GM12878 (cell line): Measurements from ENCODE around the gene FAM89A. TPM values are rescaled to one million over a fixed set of nuclear protein-coding genes. Genes with fewer than 3 reads are reported as not detected.

Experiments
- ATAC-seq: fragments of 200-7000 bp; cut with Tn5 transposase; 3 replicates; pipeline ENCODE4 v1.9.1; 2020; ENCODE audit warnings: mild to moderate bottlenecking, moderate library complexity
- BruUV-seq: library from RNA; stranded (reverse); fragments of 400-500 nt; replicated peaks from 2 replicates; lab custom pipeline; 2021; lab: Mats Ljungman, UMichigan
- CTCF ChIA-PET: fragments of 300-600 bp; sonication (Branson Sonifier 250); formaldehyde crosslinking; extraction: SDS; loops from one replicate; lab custom pipeline; 2021; ENCODE audit warnings: inconsistent platforms; lab: Yijun Ruan, JAX
- POLR2A ChIA-PET: fragments of 350-600 bp; formaldehyde crosslinking; extraction: SDS; loops from one replicate; lab custom pipeline; 2021; ENCODE audit warnings: inconsistent platforms; lab: Charles Lee
- RAD21 ChIA-PET: fragments of 300-600 bp; sonication (Branson Sonifier 250); formaldehyde crosslinking; loops from one replicate; lab custom pipeline; 2023; ENCODE audit warnings: antibody characterized with exemption; ENCODE audit not compliant: unreplicated experiment; lab: Charles Lee
- SMC1A ChIA-PET: fragments of 300-600 bp; sonication (Branson Sonifier 250); formaldehyde crosslinking; loops from one replicate; lab custom pipeline; 2023; ENCODE audit not compliant: unreplicated experiment, uncharacterized antibody; lab: Charles Lee
- DNase-seq: peaks from one replicate; pipeline ENCODE4 v3.0.0-alpha.2; 2011; ENCODE audit warnings: low read depth, low spot score
- FAIRE-seq: peaks from 3 replicates; lab custom pipeline; 2011; peaks lifted over from hg19 to GRCh38; lab: Jason Lieb, UNC
- H2AFZ ChIP-seq: 2 replicates; pipeline ENCODE4 v1.6.0; 2011; ENCODE audit warnings: low read depth, low read length, control low read depth; ENCODE audit not compliant: control insufficient read depth
- H3K27ac ChIP-seq: 2 replicates; pipeline ENCODE4 v1.5.1; 2011; ENCODE audit warnings: control low read depth; ENCODE audit not compliant: control insufficient read depth, insufficient read depth
- H3K27me3 ChIP-seq, 2 experiments: replicated peaks in 1 of 2; 2 replicates each; pipeline versions ENCODE4 v1.6.0 to v1.6.1; 2011; ENCODE audit warnings: low read length in 1 of 2; ENCODE audit not compliant: control insufficient read depth in 2 of 2, insufficient read depth in 2 of 2
- H3K36me3 ChIP-seq, 2 experiments: 2 replicates each; pipeline ENCODE4 v1.5.1; 2011; ENCODE audit warnings: low read length in 1 of 2; ENCODE audit not compliant: control insufficient read depth in 2 of 2, insufficient read depth in 2 of 2
- H3K4me1 ChIP-seq: 2 replicates; pipeline ENCODE4 v1.6.1; 2011; ENCODE audit warnings: mild to moderate bottlenecking, low read length, moderate library complexity, mixed read lengths; ENCODE audit not compliant: control insufficient read depth, insufficient read depth
- H3K4me2 ChIP-seq: 2 replicates; pipeline ENCODE4 v1.6.0; 2011; ENCODE audit warnings: control low read depth; ENCODE audit not compliant: control insufficient read depth, insufficient read depth
- H3K4me3 ChIP-seq: fragments of 200-600 bp; sonication (generic); 2 replicates; pipeline ENCODE4 v1.5.1; 2016
- H3K79me2 ChIP-seq: 2 replicates; pipeline ENCODE4 v1.6.0; 2011; ENCODE audit warnings: low read length; ENCODE audit not compliant: control insufficient read depth, insufficient read depth
- H3K9ac ChIP-seq: 2 replicates; pipeline ENCODE4 v1.8.0; 2011; ENCODE audit warnings: low read length, control low read depth, mixed read lengths; ENCODE audit not compliant: control insufficient read depth, insufficient read depth
- H3K9me3 ChIP-seq: replicated peaks from 3 replicates; pipeline ENCODE4 v1.5.1; 2011; ENCODE audit warnings: mild to moderate bottlenecking, low read length; ENCODE audit not compliant: control insufficient read depth, insufficient read depth
- H4K20me1 ChIP-seq: 2 replicates; pipeline ENCODE4 v1.6.0; 2011; ENCODE audit not compliant: control insufficient read depth, insufficient read depth
- CEBPB ChIP-seq, 2 experiments: fragments of 150-350 bp in 1 of 2; IDR thresholded peaks; 2 replicates each; pipeline ENCODE4 v1.6.1; 2012 to 2014; ENCODE audit warnings: low read depth in 2 of 2, low read length in 2 of 2, borderline replicate concordance in 1 of 2, inconsistent platforms in 1 of 2
- CREB1 ChIP-seq: IDR thresholded peaks from 2 replicates; pipeline ENCODE4 v1.6.1; 2012; ENCODE audit warnings: low read depth, mild to moderate bottlenecking, inconsistent platforms
- FOXM1 ChIP-seq: IDR thresholded peaks from 2 replicates; pipeline ENCODE4 v1.6.1; 2012; ENCODE audit warnings: low read depth, mild to moderate bottlenecking, inconsistent platforms, low read length, moderate library complexity
- LARP7 ChIP-seq: fragments of 450-650 bp; IDR thresholded peaks from 2 replicates; pipeline ENCODE4 v1.6.1; 2017; ENCODE audit warnings: mild to moderate bottlenecking
- POLR2A ChIP-seq: IDR thresholded peaks from 2 replicates; pipeline ENCODE4 v1.6.1; 2011; ENCODE audit warnings: low read depth, mild to moderate bottlenecking, low read length
- RCOR1 ChIP-seq: conservative IDR thresholded peaks from 2 replicates; pipeline ENCODE4 v1.6.1; 2012; ENCODE audit warnings: low read depth, low read length, improper control_type of control experiment
- RELA ChIP-seq: fragments of 450-650 bp; IDR thresholded peaks from 2 replicates; pipeline ENCODE4 v1.8.0; 2014; ENCODE audit warnings: borderline replicate concordance; ENCODE audit not compliant: partially characterized antibody
- RUNX3 ChIP-seq: IDR thresholded peaks from 2 replicates; pipeline ENCODE4 v1.6.1; 2012; ENCODE audit warnings: low read length, inconsistent platforms
- SPI1 ChIP-seq: IDR thresholded peaks from 2 replicates; pipeline ENCODE4 v1.6.1; 2011; ENCODE audit warnings: low read depth, mild to moderate bottlenecking, low read length, moderate library complexity, borderline replicate concordance; ENCODE audit not compliant: insufficient read depth
- STAT3 ChIP-seq: IDR thresholded peaks from 2 replicates; pipeline ENCODE4 v1.6.1; 2011; ENCODE audit warnings: low read depth, low read length, improper control_type of control experiment
- WGBS: methylation state at CpG from one replicate; pipeline ENCODE4 v1.1.6; 2016; ENCODE audit warnings: low lambda C conversion rate; ENCODE audit not compliant: insufficient replicate concordance, insufficient coverage; ENCODE audit errors: missing lambda C conversion rate; 5-methylcytosine and 5-hydroxymethylcytosine counted together
- in situ Hi-C: fragments of 300-500 bp; cut with MboI; formaldehyde crosslinking; loops from 9 replicates; pipeline ENCODE4 v1.14.3; 2018; ENCODE audit warnings: mixed read lengths
- intact Hi-C: fragments of 100-400 bp; cut with micrococcal nuclease; formaldehyde crosslinking; loops from one replicate; pipeline ENCODE4 v1.14.2; 2022; ENCODE audit not compliant: unreplicated experiment
- polyA plus RNA-seq, 11 experiments: library from polyadenylated mRNA; depleted of rRNA in 4 of 11; unstranded in 6 of 11; stranded (reverse) in 5 of 11; fragments of >200 nt; fragmentation: Nextera tagmentation in 4 of 11; fragmentation: Illumina TruSeq in 1 of 11; extraction: Ambion mirVana in 4 of 11; extraction: Trizol in 1 of 11; gene quantifications; 1 replicate in 1 of 11; 2 replicates in 10 of 11; pipeline versions ENCODE4 v1.2.1 to v1.2.3, GENCODE V29; 2011 to 2016; ENCODE audit warnings: inconsistent platforms in 2 of 11, missing spikeins in 2 of 11, low read depth in 1 of 11
- total RNA-seq, 4 experiments: library from RNA; depleted of rRNA in 3 of 4; stranded (reverse); fragments of >200 nt in 3 of 4; fragmentation: Illumina TruSeq in 1 of 4; extraction: Trizol in 1 of 4; gene quantifications; 2 replicates each; pipeline versions ENCODE4 v1.2.1 to v1.2.3, GENCODE V29; 2013 to 2021
- TF ChIP-seq, protein P1 (sequence below): fragments of 450-650 bp; IDR thresholded peaks from 2 replicates; pipeline ENCODE4 v1.6.1; 2014; ENCODE audit warnings: mild to moderate bottlenecking
- TF ChIP-seq, protein P2 (sequence below): IDR thresholded peaks from 2 replicates; pipeline ENCODE4 v1.6.1; 2011; ENCODE audit warnings: borderline replicate concordance, low read depth, mild to moderate bottlenecking, moderate library complexity, mixed read lengths, low read length; ENCODE audit not compliant: insufficient read depth; ENCODE audit errors: extremely low read length

Gene FAM89A
- total and polyA plus RNA-seq, 10 of the 15 experiments (the other 5 are each of a cell fraction or from before 2014, with no cell fraction given) = 0.06 to 0.72 (median 0.14) TPM; not detected in 4

DNA sequence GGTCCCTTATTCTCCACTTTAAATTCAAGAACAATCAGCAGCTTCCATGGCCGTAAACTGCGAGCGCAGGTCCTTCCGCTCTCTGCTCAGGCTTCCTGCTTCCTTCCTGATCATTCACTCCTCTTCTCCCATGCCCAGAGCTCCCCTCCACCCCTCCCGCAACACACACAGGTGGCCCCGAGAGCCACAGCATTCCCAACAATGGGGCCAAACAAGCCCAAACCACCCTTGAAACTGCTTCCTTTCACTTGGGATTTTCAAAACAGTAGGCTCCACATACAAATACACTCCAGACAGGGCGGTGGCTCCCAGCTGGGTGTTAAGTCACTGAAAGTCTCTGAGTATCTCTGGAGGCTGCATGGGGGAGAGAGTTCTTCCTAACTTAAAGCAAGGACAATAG, 11.4 kb downstream of the FAM89A start (continued):
- TF ChIP-seq RUNX3 (no peak), FOXM1 (no peak)
- TF ChIP-seq, all 136 proteins: peak for 0

DNA sequence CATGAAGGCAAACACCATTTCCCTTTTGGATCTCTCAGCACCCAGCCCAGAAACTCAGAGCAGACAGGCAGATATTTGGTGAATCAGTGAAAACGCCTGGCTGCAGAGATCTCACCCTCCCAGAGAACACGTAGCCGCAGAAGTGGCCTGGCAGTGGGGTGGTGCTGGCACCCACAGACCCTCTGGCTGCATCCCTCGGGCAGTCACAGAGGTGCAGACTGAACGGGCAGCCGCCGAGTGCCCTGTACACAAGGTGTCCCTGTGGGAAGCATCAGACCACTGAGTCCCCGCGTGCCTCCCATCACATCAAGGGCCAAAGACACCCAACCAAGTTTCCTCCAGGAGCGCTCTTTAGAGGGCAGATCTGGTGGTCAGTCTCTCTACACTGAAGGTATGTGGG, 12.1 kb downstream of the FAM89A start:
- RAD21 ChIA-PET = no interaction called here
- H3K9ac ChIP-seq = no peak overlapping the region
- intact Hi-C loops = no loop called here
- POLR2A ChIA-PET = no interaction called here
- H3K4me2 ChIP-seq = no peak overlapping the region
- H4K20me1 ChIP-seq = no peaks in the 10 kb centered on the region
- SMC1A ChIA-PET = interaction anchor here (1.5 kb wide), 1 partner anchor 9 kb away, joined by 4 read pairs; no protein-coding TSS in a partner anchor
- in situ Hi-C loops = no loop called here
- no peak overlapping the region for H2AFZ ChIP-seq
- no peaks in the 10 kb centered on the region for H3K9me3 ChIP-seq
- FAIRE-seq = no peak
- TF ChIP-seq POLR2A = no peak
- TF ChIP-seq LARP7 = no peak
- no peak for TF ChIP-seq STAT3
- TF ChIP-seq, protein P1, sequence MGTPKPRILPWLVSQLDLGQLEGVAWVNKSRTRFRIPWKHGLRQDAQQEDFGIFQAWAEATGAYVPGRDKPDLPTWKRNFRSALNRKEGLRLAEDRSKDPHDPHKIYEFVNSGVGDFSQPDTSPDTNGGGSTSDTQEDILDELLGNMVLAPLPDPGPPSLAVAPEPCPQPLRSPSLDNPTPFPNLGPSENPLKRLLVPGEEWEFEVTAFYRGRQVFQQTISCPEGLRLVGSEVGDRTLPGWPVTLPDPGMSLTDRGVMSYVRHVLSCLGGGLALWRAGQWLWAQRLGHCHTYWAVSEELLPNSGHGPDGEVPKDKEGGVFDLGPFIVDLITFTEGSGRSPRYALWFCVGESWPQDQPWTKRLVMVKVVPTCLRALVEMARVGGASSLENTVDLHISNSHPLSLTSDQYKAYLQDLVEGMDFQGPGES = no peak
- TF ChIP-seq, protein P2, sequence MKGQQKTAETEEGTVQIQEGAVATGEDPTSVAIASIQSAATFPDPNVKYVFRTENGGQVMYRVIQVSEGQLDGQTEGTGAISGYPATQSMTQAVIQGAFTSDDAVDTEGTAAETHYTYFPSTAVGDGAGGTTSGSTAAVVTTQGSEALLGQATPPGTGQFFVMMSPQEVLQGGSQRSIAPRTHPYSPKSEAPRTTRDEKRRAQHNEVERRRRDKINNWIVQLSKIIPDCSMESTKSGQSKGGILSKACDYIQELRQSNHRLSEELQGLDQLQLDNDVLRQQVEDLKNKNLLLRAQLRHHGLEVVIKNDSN = no peak
- no peak for TF ChIP-seq RELA
- no peak for TF ChIP-seq RCOR1
- no peak for TF ChIP-seq SPI1
- no peak for TF ChIP-seq CEBPB (IDR thresholded peaks at IDR 0.05; ENCODE audit: borderline replicate concordance in 1 of 2, low read depth in 2 of 2, low read length in 2 of 2)
- TF ChIP-seq RUNX3 = no peak
- TF ChIP-seq CREB1 = no peak
- no peaks in the 10 kb centered on the region for H3K4me1 ChIP-seq
- H3K27me3 ChIP-seq = no peaks in the 10 kb centered on the region; a peak in 1 of 4 replicates
- 80% methylated on average over 10 of the region's 10 CpGs for WGBS
- no peak for DNase-seq
- CTCF ChIA-PET = no interaction called here
- BruUV-seq = no TSS peak
- H3K27ac ChIP-seq = no peak overlapping the region
- no peaks in the 10 kb centered on the region for H3K79me2 ChIP-seq
- H3K36me3 ChIP-seq = no peaks in the 10 kb centered on the region
- ATAC-seq = no peak
- H3K4me3 ChIP-seq = no peak overlapping the region
